22Rv1 (cell line): ENCODE data around the gene DAB2.

Experiments
- CTCF ChIP-seq: fragments of 450-650 bp; IDR thresholded peaks from 2 replicates; pipeline ENCODE4 v1.5.1; 2017; ENCODE audit warnings: mild to moderate bottlenecking
- ZFX ChIP-seq: fragments of 450-650 bp; IDR thresholded peaks from 2 replicates; pipeline ENCODE4 v1.6.1; 2017; ENCODE audit warnings: antibody characterized with exemption, borderline replicate concordance

GRCh38 chr5:39369123-39369815 lies 55.5 kb downstream of the DAB2 start:
- no peak for TF ChIP-seq CTCF
- TF ChIP-seq ZFX = no peak
